ENCODE results near the gene PAQR9.
"Not testable (repeated sequence)": the region's sequence is repeated elsewhere in the genome, so short reads cannot be mapped to it uniquely, and the experiment has no call there.

PAQR9 gene, protein sequence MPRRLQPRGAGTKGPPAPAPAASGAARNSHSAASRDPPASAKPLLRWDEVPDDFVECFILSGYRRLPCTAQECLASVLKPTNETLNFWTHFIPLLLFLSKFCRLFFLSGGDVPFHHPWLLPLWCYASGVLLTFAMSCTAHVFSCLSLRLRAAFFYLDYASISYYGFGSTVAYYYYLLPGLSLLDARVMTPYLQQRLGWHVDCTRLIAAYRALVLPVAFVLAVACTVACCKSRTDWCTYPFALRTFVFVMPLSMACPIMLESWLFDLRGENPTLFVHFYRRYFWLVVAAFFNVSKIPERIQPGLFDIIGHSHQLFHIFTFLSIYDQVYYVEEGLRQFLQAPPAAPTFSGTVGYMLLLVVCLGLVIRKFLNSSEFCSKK
- 0 reads per million in 2 donors for total RNA-seq

DNA sequence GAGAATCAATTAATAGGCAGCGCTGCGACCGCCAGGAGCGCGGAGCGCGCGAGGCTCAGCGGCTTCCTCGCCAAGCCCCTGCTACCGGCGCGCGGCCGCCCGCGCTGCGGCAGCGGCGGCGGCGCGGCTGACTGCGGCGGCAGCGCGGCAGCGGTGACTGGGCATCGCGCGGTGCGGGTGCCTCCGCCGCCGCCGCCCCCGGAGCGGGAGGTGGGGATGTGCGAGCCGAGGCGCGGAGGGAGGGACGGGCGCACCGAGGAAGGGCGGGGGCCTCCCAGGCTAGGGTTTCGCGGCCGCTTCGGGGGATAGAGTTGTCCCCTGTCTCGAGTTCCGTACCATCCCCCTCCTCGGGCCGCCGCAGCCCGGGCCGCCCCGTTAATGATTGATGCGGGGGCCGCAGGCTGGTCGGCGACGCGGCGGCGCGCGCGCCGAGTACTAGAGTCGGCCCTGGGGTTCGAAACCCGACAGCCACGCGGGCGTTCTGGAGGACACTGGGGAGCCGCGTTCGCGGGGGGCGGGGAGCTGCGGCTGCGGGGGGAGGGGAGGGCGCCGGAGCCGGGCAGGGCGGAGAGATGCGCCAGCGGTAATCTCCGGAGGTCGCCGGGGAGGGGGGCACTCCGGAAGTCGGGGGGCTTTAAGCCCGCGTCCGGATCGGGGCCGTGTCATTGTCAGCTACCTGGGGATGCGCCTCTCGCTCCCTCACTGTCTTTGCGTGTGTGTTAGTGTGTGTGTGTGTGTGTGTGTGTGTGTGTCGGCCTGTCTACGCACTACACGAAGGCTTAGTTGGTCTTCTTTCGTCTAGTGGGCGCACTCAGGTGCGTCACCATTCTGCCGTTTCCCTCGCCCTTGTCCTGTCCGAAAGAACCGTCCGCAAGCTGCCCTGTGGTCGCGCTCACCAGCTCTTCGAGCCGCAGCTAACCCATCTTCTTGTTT lies at the start of gene PAQR9:
TSS of gene PAQR9 (minus strand) at position 159 of the 933 bp plus-strand sequence. CDS start 338 bp downstream, outside the sequence.
- DNase-seq = no peak

DNA sequence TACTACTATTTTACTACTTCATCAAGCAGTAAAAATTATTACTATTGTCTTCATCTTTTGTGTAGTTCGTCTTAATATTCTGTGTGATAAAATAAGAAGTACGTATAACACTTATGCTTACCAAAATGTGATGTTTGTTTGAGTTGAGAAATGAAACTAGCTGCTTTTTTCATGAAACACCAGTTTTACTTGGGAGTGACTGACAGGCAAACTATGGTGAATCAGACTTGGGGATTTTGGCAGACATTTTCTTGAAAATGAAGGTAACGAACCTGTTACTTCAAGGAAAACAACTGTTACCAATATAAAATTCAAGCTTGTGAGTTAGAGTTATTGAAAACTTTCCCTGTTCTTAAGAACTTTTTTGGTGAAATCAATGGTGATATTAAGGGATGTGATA lies 48.2 kb upstream of the PAQR9 start:
- DNase-seq = no peak

DNA sequence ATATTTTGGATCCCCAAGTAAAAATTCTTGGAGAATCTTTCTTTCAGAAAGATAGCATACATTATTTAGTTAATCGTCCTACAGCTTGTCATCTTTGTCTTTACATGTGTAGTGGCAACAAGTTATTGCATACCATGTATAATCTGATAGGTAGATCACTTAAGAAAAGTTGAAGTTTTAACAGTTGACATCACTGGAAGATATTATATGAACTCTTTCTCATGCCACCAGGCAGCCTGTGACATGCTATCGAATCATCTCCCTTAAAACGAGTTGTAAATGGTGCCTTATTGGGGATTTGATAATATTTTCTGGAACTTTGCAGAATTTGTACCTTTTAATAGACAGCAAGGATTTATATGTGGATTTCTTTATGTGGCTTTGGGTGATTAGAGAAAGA lies 46.5 kb upstream of the PAQR9 start:
- DNase-seq = no peak

DNA sequence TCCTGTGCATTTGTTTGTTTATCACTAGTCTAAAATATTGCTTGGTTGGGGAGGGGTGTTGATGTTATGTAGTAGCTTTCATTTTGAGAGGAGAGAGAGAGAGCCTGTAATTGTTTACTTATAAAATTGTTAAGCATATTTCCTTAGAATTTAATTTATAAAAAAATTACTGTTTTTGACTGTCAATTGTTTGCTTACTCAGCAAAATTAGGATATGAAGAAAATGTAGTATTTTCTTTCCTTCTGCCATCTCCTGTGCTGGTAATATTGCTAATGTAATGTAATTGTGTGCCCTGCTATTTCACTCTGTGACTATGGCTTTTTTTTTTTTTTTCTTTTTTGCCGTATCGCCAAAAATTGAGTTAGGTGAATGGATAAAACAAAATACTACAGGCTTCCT lies 41.3 kb upstream of the PAQR9 start:
- DNase-seq = no peak

DNA sequence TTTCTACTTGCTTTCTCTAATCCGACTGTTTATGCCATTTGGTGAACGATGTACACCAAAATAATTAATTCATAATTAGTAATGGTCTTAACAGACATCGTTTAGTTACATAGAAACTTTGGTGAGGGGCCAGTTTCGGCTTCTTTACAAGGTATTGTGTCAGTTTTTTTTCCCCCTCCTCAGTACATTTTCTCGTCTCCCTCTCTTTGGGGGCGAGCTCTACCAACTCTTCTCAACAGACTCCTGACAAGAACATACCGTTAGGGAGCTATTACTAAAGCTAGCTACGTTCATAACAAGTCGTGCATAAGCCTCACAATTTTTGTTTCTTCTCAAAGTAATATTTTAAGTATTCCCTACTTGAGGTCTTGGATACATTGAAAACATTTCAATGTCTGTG lies 39.3 kb upstream of the PAQR9 start:
- no peak for DNase-seq

DNA sequence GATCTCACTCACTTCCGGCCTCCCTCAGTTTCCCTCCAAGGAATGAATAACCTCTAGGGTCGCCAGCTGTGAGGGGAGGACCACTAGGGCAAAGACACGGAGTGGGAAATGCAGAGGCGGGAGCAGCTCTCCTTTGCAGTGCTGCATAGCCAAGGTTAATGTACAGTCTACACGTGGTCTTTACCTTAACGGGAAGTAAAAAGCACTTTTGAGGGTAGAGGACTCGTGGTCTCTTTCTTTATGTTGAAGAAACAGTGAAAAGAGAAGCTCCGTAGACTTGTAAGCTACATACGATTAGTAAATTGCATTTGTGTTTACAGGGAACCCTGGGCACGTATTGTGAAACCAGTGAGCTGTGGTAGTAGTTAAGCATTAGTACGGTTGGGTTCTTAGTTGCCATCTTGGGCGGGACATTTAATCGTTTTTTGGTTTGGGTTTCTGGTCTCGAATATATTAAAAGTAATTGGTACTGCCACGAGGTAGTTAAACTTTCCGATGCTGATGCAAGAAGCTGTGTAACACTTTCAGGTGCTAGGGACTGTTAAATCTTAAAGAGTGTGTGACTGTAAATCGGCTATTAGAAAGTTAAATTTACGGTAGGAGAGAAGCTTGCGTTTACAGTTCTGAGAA lies 38.7 kb upstream of the PAQR9 start:
- DNase-seq = no peak

DNA sequence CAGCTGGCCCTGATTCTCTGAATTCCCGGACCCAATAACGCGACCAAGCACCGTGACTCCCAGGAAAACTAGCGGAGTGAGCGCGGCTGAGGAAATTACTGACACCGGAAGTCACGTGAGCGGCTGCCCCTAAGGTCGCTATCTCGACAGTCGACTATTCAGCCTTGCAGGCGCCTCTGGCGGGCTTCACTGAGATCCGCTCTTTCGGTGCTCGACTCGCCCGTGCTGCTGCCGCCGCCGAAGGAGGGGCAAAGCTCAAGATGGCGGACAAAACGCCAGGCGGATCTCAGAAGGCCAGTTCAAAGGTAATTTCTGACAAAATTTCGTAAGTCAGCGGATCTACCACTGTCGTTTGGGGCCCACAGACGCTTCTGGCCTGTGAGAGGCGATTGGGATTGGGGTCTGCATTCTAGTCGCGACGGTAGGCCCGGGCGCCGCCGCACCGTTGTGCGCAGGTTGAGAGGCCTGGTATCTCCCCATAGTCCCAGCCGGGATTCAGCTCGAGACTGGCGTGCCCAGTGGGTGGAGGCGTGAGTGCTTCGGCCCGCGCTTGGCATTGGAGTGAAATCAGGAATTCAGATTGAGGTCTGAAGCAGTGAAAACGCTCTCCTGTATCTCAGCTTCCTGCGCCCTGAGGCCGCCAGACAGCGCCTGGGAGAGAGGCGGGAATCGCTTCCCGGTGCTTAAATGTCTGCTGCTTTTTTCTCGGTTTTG lies 38.1 kb upstream of the PAQR9 start, which contains the start of gene U2SURP:
TSS of gene U2SURP (plus strand) at position 202 of the 714 bp plus-strand sequence. CDS start at position 261, 59 bp downstream.
- DNase-seq = peak; percentile 81

DNA sequence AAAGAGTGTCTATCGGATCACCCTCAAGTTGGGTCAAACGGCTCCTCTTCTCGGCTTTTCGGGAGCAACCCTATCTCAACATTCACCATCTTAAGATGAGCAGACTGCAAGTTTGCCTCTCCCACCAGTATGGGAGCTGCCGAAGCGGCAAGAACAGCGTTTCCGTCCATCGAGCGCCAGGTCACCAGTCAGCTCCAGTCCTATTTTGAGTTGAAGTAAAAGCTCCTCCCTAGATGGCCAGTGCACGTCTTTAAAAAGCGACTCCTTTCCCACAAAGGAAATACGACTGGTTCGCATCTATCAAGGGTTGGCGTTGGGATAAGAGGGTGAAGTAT lies 37.5 kb upstream of the PAQR9 start:
- no peak for DNase-seq

DNA sequence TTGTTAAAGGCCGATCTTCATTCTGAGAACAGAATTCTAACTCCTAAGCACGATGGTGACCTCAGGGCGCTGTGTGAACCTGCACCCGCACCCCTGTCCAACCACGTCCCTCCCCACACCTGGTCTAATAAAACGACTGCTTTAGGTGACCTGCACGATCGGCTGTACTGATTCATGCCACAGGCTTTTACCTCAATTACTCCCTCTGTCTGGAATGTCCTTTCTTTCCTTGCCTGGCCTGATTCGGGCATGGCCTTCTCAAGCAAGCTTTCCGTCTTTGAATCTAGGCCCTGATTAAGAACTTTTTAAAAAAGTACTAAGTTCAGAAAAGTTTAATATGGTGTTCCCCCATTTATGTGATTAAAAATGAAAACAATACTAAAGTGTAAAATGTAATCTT lies 37.1 kb upstream of the PAQR9 start:
- no peak for DNase-seq

DNA sequence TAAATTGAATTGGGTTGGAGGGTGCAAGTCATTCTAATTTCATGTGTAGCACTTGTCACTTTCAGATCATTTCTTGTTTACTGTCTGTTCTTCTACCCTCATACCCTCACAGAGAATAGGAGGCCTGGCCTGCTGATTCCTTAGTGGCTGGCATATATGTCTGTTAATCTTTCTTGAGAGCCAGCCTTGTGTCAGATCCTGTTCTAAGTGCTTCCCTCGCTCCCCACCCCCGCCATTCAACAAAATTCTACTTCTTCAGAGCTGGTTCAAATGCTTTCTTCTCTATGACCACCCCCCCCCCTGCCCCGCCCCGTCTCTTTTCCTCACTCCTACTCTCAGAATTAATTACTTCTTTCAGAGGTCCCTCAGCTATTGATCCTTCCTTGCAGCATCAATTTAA lies 36.4 kb upstream of the PAQR9 start:
- DNase-seq = no peak

DNA sequence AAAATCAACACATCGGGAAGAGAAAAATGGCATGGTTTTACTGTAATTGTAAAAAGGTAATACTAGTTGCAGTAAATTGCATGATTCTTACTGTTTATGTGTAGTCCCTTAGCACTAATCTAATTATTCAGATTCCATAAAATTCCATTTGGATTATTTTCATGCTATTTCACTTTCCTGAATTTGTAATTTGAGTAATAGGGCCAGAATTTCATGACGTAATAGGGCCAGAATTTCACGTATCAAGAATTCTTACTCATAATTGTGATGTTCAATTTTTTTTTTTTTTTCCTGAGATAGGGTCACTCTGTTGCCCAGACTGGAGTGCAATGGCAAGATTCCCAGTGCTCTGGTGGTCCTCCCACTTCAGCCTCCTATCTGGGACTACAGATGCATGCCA lies 35.0 kb upstream of the PAQR9 start:
- DNase-seq = no peak

DNA sequence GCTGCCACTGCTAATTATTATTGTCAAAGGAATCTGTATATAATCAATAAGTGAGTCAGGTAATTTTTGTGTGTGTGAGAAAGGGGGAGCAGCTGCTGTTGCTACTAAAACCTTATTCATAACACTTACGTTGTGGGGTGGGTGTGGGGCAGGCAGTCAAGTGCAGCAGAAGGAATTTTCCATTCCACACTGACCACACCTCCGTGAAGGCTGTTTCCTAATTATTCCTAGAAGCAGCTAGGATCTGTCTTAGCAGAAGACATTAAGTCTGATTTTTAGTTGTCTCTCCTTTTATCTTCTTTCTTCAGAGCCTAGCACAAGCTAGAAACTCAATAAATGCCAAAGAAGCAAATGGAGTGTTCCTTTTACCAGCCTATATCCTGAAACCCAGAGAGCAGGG lies 33.9 kb upstream of the PAQR9 start:
- no peak for DNase-seq

DNA sequence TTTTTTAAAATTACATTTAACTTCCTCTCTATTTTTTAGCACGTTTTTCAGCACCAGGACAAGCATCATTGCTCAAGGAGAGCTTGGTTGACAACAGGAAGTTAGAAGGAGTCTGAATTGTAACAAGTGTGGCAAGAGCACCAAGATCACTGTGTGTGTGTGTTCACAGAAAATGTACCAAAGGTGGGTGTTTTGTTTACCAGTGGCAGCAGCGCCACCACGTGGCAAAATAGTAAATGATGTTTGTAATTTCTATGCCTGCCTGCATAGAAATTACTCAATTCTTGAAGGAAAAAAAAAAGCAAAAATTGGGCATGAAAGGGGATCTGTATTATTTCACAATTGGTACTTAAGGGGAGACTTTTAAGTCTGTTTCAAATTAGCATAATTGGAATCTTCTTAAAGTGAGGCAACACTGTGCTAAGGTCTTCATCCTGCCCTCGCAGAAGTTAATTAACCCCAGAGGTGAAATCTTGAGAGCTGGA lies 30.5 kb upstream of the PAQR9 start:
- peak; percentile 40 for DNase-seq

DNA sequence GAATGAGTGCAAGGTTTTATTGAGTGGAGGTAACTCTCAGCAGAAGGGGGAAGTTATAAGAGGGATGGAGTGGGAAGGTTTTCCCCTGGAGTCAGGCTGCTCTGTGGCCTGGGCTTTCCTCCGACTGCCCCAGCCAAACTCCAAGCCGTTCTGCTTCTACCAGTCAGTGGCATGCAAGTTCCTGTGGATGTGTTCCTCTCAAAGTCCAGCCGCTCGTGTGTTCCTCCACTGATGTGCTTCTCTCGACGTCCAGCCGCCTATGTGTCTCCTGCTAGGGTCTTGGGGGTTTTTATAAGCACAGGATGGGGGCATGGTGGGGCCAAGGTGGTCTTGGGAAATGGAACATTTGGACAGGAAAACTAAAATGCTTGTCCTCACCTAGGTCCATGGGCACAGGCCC lies 28.8 kb upstream of the PAQR9 start:
- no peak for DNase-seq

DNA sequence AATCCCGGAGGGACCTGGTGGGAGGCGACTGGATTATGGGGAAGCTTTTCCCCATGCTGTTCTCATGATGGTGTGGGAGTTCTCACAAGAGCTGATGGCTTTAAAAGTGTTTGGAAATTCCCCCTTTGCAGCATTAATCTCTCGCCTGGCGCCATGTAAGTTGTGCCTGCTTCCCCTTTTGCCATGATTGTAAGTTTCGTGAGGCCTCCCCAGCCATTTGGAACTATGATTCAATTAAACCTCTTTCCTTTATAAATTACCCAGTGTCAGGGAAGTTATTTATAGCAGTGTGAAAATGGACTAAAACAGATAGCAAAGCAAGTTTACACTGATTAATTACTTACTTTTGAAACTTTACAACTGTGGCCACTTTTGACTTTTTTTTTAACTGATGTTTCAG lies 27.2 kb upstream of the PAQR9 start:
- no peak for DNase-seq

DNA sequence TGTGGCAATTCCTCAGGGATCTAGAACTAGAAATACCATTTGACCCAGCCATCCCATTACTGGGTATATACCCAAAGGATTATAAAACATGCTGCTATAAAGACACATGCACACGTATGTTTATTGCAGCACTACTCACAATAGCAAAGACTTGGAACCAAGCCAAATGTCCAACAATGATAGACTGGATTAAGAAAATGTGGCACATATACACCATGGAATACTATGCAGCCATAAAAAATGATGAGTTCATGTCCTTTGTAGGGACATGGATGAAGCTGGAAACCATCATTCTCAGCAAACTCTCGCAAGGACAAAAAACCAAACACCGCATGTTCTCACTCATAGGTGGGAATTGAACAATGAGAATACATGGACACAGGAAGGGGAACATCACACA lies 25.4 kb upstream of the PAQR9 start:
- DNase-seq = not testable (repeated sequence)

DNA sequence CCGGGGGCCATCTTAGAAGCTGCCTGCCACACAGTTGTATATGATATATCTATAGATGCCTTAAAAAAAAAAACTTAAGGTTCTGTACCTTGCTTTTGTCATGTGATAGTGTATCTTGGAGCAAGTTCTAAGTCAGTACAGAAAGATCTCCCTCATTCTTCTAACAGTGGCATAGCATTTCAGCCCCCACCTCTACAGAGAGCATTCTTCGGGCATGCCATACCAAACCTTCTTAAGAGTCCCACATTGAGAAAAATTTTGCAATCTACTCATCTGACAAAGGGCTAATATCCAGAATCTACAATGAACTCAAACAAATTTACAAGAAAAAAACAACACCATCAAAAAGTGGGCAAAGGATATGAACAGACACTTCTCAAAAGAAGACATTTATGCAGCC lies 24.7 kb upstream of the PAQR9 start:
- not testable (repeated sequence) for DNase-seq

DNA sequence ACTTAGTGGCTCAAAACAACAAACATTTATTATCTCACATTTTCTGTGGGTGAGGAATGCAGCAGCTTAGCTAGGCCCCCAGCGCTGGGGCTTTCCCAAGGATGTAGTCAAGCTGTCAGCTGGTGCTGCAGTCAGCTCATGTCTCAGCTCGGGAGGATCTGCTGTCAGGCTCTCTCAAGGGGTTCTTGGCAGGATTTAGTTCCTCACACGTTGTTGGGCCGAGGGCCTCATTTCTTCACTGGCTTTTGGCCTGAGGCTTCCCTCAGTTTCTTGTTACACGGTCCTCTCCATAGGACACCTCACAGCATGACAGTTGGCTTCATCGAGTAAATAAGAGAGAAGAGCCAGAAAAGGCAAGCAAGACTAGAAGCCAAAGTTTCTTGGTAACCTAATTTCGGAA lies 24.2 kb upstream of the PAQR9 start:
- no peak for DNase-seq

DNA sequence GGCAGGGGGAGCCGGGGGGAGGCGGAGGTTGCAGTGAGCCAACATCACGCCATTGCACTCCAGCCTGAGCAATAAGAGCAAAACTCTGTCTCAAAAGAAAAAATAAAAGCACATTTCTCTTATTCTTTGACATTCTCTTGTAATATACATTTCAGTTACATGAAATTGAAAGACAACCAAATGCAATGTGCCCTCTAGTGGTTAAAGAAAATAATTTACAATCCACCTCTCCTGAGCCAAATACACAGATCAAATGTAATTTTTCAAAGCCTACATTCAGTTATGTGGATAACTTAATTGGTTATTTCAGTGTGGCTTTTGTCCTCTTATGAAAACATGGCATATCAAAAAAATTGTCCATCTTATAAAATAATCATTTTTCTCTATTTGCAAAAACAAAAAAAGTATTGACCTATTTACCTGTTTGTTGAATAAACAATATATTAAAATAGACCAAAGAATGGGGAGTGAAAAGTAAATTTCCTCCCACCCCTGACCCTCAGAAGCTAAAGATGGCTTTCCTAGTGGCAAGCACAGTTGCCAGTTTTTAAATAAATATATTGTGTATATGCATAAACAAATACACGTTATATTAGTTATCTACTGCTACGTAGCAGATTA lies 23.7 kb upstream of the PAQR9 start:
- no peak for DNase-seq

DNA sequence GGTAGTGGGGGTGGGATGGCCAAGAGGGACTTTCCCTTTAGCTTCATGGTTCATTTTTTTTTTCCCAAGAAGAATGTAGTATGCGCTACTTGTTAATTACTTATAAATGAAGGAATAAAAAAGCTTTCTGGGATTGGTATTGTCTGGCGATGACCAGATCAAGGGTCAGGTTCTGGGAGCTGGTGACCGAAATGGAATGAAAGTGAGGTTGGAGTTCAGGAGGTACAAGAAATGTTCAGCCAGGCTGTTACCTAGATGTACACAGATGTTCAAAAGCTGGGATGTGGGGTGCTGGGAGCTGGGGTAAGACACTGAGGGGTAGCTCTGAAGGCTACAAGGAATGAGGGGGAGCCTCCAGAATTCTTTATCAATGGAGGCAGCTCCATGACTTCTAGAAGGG lies 20.8 kb upstream of the PAQR9 start:
- DNase-seq = no peak

DNA sequence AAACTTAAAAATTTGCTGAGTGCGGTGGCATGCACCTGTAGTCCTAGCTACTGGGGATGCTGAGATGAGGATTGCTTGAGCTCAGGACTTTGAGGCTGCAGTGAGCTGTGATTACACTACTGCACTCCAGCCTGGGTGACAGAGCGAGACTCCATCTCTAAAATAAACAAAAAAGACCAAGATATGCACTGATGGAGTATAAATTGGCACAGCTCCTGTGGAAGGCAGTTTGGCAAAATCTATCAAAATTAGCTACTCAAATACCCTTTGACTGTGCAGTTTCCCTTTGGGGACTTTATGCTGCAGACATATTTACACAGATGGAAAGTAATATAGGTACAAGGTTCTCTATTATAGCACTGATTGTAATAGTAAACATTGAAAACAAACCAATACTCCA lies 19.8 kb upstream of the PAQR9 start:
- no peak for DNase-seq

All from T-helper 9 cell (primary cell).